IgD-negative memory B cell (primary cell): ENCODE results near the gene TSPAN7. TPM values are rescaled to one million over a fixed set of nuclear protein-coding genes. Genes with fewer than 3 reads are reported as not detected.
A peak's percentile ranks its signal among the peaks of the same experiment; 100 is the strongest.

Source experiments
- H3K27ac Mint-ChIP-seq, 3 donors: one replicate each; pipeline ENCODE4 v1.8.0; 2020 to 2022; ENCODE audit warnings: mild to moderate bottlenecking in 3 of 3, mixed read lengths in 3 of 3, moderate library complexity in 1 of 3
- H3K27me3 Mint-ChIP-seq: one replicate; pipeline ENCODE4 v1.8.0; 2021; ENCODE audit warnings: mixed read lengths
- H3K36me3 Mint-ChIP-seq: one replicate; pipeline ENCODE4 v1.8.0; 2020; ENCODE audit warnings: mild to moderate bottlenecking, mixed read lengths
- H3K4me1 Mint-ChIP-seq, 3 donors: one replicate each; pipeline ENCODE4 v1.8.0; 2020 to 2022; ENCODE audit warnings: mixed read lengths in 3 of 3, mild to moderate bottlenecking in 1 of 3
- H3K4me3 Mint-ChIP-seq, 4 donors: one replicate each; pipeline ENCODE4 v1.8.0; 2020 to 2022; ENCODE audit warnings: mild to moderate bottlenecking in 4 of 4, mixed read lengths in 4 of 4, moderate library complexity in 3 of 4
- H3K9me3 Mint-ChIP-seq, 3 donors: one replicate each; pipeline ENCODE4 v1.8.0; 2020 to 2021; ENCODE audit warnings: mixed read lengths in 3 of 3, mild to moderate bottlenecking in 1 of 3
- polyA plus RNA-seq: library from polyadenylated mRNA; unstranded; fragments of 300-500 nt; fragmentation: Illumina TruSeq; gene quantifications from one replicate; pipeline ENCODE4 v1.2.3, GENCODE V29; 2021

Gene TSPAN7
- polyA plus RNA-seq, 1 donor from 2014 or later: not detected

- no peaks in the 10 kb centered on the region for H3K36me3 Mint-ChIP-seq
- H3K9me3 Mint-ChIP-seq: no peaks in the 10 kb centered on the region
- peaks cover 7% of the 10 kb centered on the region for H3K27me3 Mint-ChIP-seq
- no peak overlapping the region for H3K4me3 Mint-ChIP-seq
- H3K4me1 Mint-ChIP-seq: peaks cover 0 to 1% (median 0%) of the 10 kb centered on the region in 3 donors
- H3K27ac Mint-ChIP-seq: no peak overlapping the region
These were observed 53.1 kb downstream of the TSPAN7 start for GRCh38 chrX:38614485-38614884.

- Mint-ChIP-seq H3K27ac (no peak overlapping the region), H3K9me3 (no peaks in the 10 kb centered on the region), H3K27me3 (peaks cover 7% of the 10 kb centered on the region), H3K4me1 (peaks cover 0 to 1% (median 0%) of the 10 kb centered on the region in 3 donors), H3K4me3 (no peak overlapping the region), H3K36me3 (no peaks in the 10 kb centered on the region)
These were observed 55.6 kb downstream of the TSPAN7 start for GRCh38 chrX:38616904-38617303.

- no peaks in the 10 kb centered on the region for H3K9me3 Mint-ChIP-seq
- H3K4me3 Mint-ChIP-seq: no peak overlapping the region
- H3K4me1 Mint-ChIP-seq: peaks cover 0 to 1% (median 0%) of the 10 kb centered on the region in 3 donors
- H3K27ac Mint-ChIP-seq: no peak overlapping the region
- H3K36me3 Mint-ChIP-seq: no peaks in the 10 kb centered on the region
- H3K27me3 Mint-ChIP-seq: peaks cover 7% of the 10 kb centered on the region
These were observed 56.8 kb downstream of the TSPAN7 start for GRCh38 chrX:38618180-38618579.

- H3K27ac Mint-ChIP-seq: no peak overlapping the region
- peaks cover 7% of the 10 kb centered on the region for H3K27me3 Mint-ChIP-seq
- no peaks in the 10 kb centered on the region for H3K36me3 Mint-ChIP-seq
- no peaks in the 10 kb centered on the region for H3K9me3 Mint-ChIP-seq
- peaks cover 0 to 1% (median 0%) of the 10 kb centered on the region in 3 donors for H3K4me1 Mint-ChIP-seq
- H3K4me3 Mint-ChIP-seq: no peak overlapping the region
These were observed 59.3 kb downstream of the TSPAN7 start for GRCh38 chrX:38620623-38621022.

GRCh38 chrX:38626296-38626695 lies 65.0 kb downstream of the TSPAN7 start:
- H3K4me1 Mint-ChIP-seq: no peaks in the 10 kb centered on the region
- no peaks in the 10 kb centered on the region for H3K9me3 Mint-ChIP-seq
- H3K36me3 Mint-ChIP-seq: no peaks in the 10 kb centered on the region
- no peak overlapping the region for H3K27ac Mint-ChIP-seq
- H3K4me3 Mint-ChIP-seq: no peak overlapping the region
- H3K27me3 Mint-ChIP-seq: peaks cover 11% of the 10 kb centered on the region

GRCh38 chrX:38627683-38628082 lies 66.3 kb downstream of the TSPAN7 start:
- Mint-ChIP-seq H3K4me3 (no peak overlapping the region), H3K4me1 (peaks cover 0 to 5% (median 3%) of the 10 kb centered on the region in 3 donors), H3K27ac (no peak overlapping the region), H3K27me3 (peaks cover 11% of the 10 kb centered on the region), H3K9me3 (no peaks in the 10 kb centered on the region), H3K36me3 (no peaks in the 10 kb centered on the region)

- Mint-ChIP-seq H3K36me3 (no peaks in the 10 kb centered on the region), H3K4me3 (no peak overlapping the region), H3K4me1 (peaks cover 0 to 5% (median 3%) of the 10 kb centered on the region in 3 donors), H3K27ac (no peak overlapping the region), H3K27me3 (peaks cover 11% of the 10 kb centered on the region), H3K9me3 (no peaks in the 10 kb centered on the region)
These were observed 67.2 kb downstream of the TSPAN7 start for GRCh38 chrX:38628587-38628986.

GRCh38 chrX:38632516-38632915 lies 71.2 kb downstream of the TSPAN7 start:
- Mint-ChIP-seq H3K27me3 (no peaks in the 10 kb centered on the region), H3K4me3 (peak overlapping the region in 1 of 4 donors; percentile 0), H3K4me1 (peaks cover 0 to 5% (median 3%) of the 10 kb centered on the region in 3 donors), H3K9me3 (no peaks in the 10 kb centered on the region), H3K27ac (no peak overlapping the region), H3K36me3 (no peaks in the 10 kb centered on the region)

- peaks cover 2% of the 10 kb centered on the region for H3K27me3 Mint-ChIP-seq
- H3K36me3 Mint-ChIP-seq: no peaks in the 10 kb centered on the region
- H3K9me3 Mint-ChIP-seq: no peaks in the 10 kb centered on the region
- H3K4me1 Mint-ChIP-seq: peaks cover 0 to 5% (median 3%) of the 10 kb centered on the region in 3 donors
- no peak overlapping the region for H3K27ac Mint-ChIP-seq
- H3K4me3 Mint-ChIP-seq: no peak overlapping the region
These were observed 73.3 kb downstream of the TSPAN7 start for GRCh38 chrX:38634665-38635064.

GRCh38 chrX:38636949-38637819 lies 75.8 kb downstream of the TSPAN7 start:
- Mint-ChIP-seq H3K27me3 (peaks cover 7% of the 10 kb centered on the region), H3K36me3 (peaks cover 1% of the 10 kb centered on the region), H3K27ac (no peak overlapping the region), H3K9me3 (no peaks in the 10 kb centered on the region), H3K4me1 (peaks cover 0 to 5% (median 3%) of the 10 kb centered on the region in 3 donors), H3K4me3 (no peak overlapping the region)

GRCh38 chrX:38638952-38639529 lies 77.7 kb downstream of the TSPAN7 start:
- peaks cover 1% of the 10 kb centered on the region for H3K36me3 Mint-ChIP-seq
- no peak overlapping the region for H3K27ac Mint-ChIP-seq
- no peaks in the 10 kb centered on the region for H3K9me3 Mint-ChIP-seq
- H3K27me3 Mint-ChIP-seq: peaks cover 13% of the 10 kb centered on the region
- H3K4me1 Mint-ChIP-seq: no peaks in the 10 kb centered on the region
- no peak overlapping the region for H3K4me3 Mint-ChIP-seq

- Mint-ChIP-seq H3K4me3 (no peak overlapping the region), H3K36me3 (peaks cover 1% of the 10 kb centered on the region), H3K9me3 (no peaks in the 10 kb centered on the region)
These were observed 78.4 kb downstream of the TSPAN7 start for GRCh38 chrX:38639730-38640129.

GRCh38 chrX:38641197-38641596 lies 79.9 kb downstream of the TSPAN7 start:
- H3K36me3 Mint-ChIP-seq: peaks cover 1% of the 10 kb centered on the region
- H3K4me3 Mint-ChIP-seq: no peak overlapping the region
- no peaks in the 10 kb centered on the region for H3K4me1 Mint-ChIP-seq
- peaks cover 13% of the 10 kb centered on the region for H3K27me3 Mint-ChIP-seq
- no peaks in the 10 kb centered on the region for H3K9me3 Mint-ChIP-seq
- no peak overlapping the region for H3K27ac Mint-ChIP-seq

More at GRCh38 chrX:38639730-38640129, 78.4 kb downstream of the TSPAN7 start:
- Mint-ChIP-seq H3K27me3 (peaks cover 13% of the 10 kb centered on the region), H3K4me1 (no peaks in the 10 kb centered on the region), H3K27ac (no peak overlapping the region)

GRCh38 chrX:38643903-38644302 lies 82.6 kb downstream of the TSPAN7 start:
- peaks cover 1% of the 10 kb centered on the region for H3K36me3 Mint-ChIP-seq
- no peak overlapping the region for H3K27ac Mint-ChIP-seq
- peaks cover 13% of the 10 kb centered on the region for H3K27me3 Mint-ChIP-seq
- no peaks in the 10 kb centered on the region for H3K4me1 Mint-ChIP-seq
- H3K9me3 Mint-ChIP-seq: no peaks in the 10 kb centered on the region
- no peak overlapping the region for H3K4me3 Mint-ChIP-seq

GRCh38 chrX:38646129-38646528 lies 84.8 kb downstream of the TSPAN7 start:
- peaks cover 10% of the 10 kb centered on the region for H3K27me3 Mint-ChIP-seq
- H3K27ac Mint-ChIP-seq: no peak overlapping the region
- peaks cover 1% of the 10 kb centered on the region for H3K36me3 Mint-ChIP-seq
- no peaks in the 10 kb centered on the region for H3K4me1 Mint-ChIP-seq
- H3K4me3 Mint-ChIP-seq: no peak overlapping the region
- no peaks in the 10 kb centered on the region for H3K9me3 Mint-ChIP-seq

GRCh38 chrX:38649221-38649620 lies 87.9 kb downstream of the TSPAN7 start:
- Mint-ChIP-seq H3K9me3 (no peaks in the 10 kb centered on the region), H3K27ac (no peak overlapping the region), H3K4me3 (no peak overlapping the region), H3K36me3 (no peaks in the 10 kb centered on the region), H3K4me1 (no peaks in the 10 kb centered on the region), H3K27me3 (no peaks in the 10 kb centered on the region)
